Myocyte (in vitro differentiated cells): ENCODE data around the gene CCDC197. TPM values are rescaled to one million over a fixed set of nuclear protein-coding genes. Genes with fewer than 3 reads are reported as not detected.
A peak's percentile ranks its signal among the peaks of the same experiment; 100 is the strongest.

Source experiments
- DNase-seq: peaks from one replicate; pipeline ENCODE4 v3.0.0-alpha.2; 2012; ENCODE audit warnings: low read depth
- total RNA-seq: library from RNA; depleted of rRNA; stranded (reverse); fragments of >200 nt; gene quantifications from 2 replicates; pipeline ENCODE4 v1.2.3, GENCODE V29; 2014

CCDC197 gene
- total RNA-seq, 1 donor from 2014 or later, result not detected

- DNase-seq, result no peak
Observed at GRCh38 chr14:94022532-94023411, 25.7 kb downstream of the CCDC197 start.

GRCh38 chr14:94024549-94024948, 27.4 kb downstream of the CCDC197 start:
- DNase-seq, result no peak

GRCh38 chr14:94025720-94026119, 28.6 kb downstream of the CCDC197 start:
- DNase-seq, result no peak

GRCh38 chr14:94026173-94026888, 29.2 kb downstream of the CCDC197 start, which contains the start of gene OTUB2:
Gene OTUB2, plus strand, starts transcription at chr14:94026340. Its CDS starts 198 bp downstream, at chr14:94026538.
- DNase-seq, result peak; percentile 100

- DNase-seq, result no peak
Observed at GRCh38 chr14:94026889-94027469, 29.9 kb downstream of the CCDC197 start.

GRCh38 chr14:94027566-94028449, 30.7 kb downstream of the CCDC197 start:
- no peak for DNase-seq

- no peak for DNase-seq
Observed at GRCh38 chr14:94028450-94028826, 31.3 kb downstream of the CCDC197 start.

- no peak for DNase-seq
Observed at GRCh38 chr14:94029265-94029664, 32.2 kb downstream of the CCDC197 start.

GRCh38 chr14:94029671-94030203, 32.6 kb downstream of the CCDC197 start:
- DNase-seq, result no peak

GRCh38 chr14:94030571-94030970, 33.5 kb downstream of the CCDC197 start:
- DNase-seq, result no peak

GRCh38 chr14:94031161-94031882, 34.2 kb downstream of the CCDC197 start:
- no peak for DNase-seq

GRCh38 chr14:94031883-94032279, 34.8 kb downstream of the CCDC197 start:
- DNase-seq, result no peak

- no peak for DNase-seq
Observed at GRCh38 chr14:94034886-94035285, 37.8 kb downstream of the CCDC197 start.

- peak; percentile 81 for DNase-seq
Observed at GRCh38 chr14:94036313-94037167, 39.4 kb downstream of the CCDC197 start.

GRCh38 chr14:94037954-94038353, 40.9 kb downstream of the CCDC197 start:
- DNase-seq, result no peak

- DNase-seq, result no peak
Observed at GRCh38 chr14:94038510-94038909, 41.4 kb downstream of the CCDC197 start.

- no peak for DNase-seq
Observed at GRCh38 chr14:94038921-94039629, 42.0 kb downstream of the CCDC197 start.

- no peak for DNase-seq
Observed at GRCh38 chr14:94040247-94040646, 43.1 kb downstream of the CCDC197 start.
